T-helper 9 cell (primary cell): ENCODE measurements around the gene CFAP251.
"Not testable (repeated sequence)": the region's sequence is repeated elsewhere in the genome, so short reads cannot be mapped to it uniquely, and the experiment has no call there.

Source experiments
- DNase-seq: peaks from one replicate; pipeline ENCODE4 v3.0.0-alpha.2; 2020

Gene CFAP251

GRCh38 chr12:121911824-121912585 is 6.4 kb upstream of the CFAP251 start:
- DNase-seq = no peak

GRCh38 chr12:121915841-121916321 is 2.5 kb upstream of the CFAP251 start:
- DNase-seq = no peak

GRCh38 chr12:121916719-121917118 is 1.7 kb upstream of the CFAP251 start:
- DNase-seq = no peak

- DNase-seq = no peak
These were observed 267 bp downstream of the CFAP251 start for GRCh38 chr12:121918679-121919038.

- DNase-seq = no peak
These were observed 2.7 kb downstream of the CFAP251 start for GRCh38 chr12:121921066-121921465.

- no peak for DNase-seq
These were observed 6.9 kb downstream of the CFAP251 start for GRCh38 chr12:121925358-121925695.

GRCh38 chr12:121926874-121927706 is 8.7 kb downstream of the CFAP251 start:
- DNase-seq = no peak

- DNase-seq = no peak
These were observed 9.4 kb downstream of the CFAP251 start for GRCh38 chr12:121927813-121928212.

- not testable (repeated sequence) for DNase-seq
These were observed 11.2 kb downstream of the CFAP251 start for GRCh38 chr12:121929545-121929944.

- no peak for DNase-seq
These were observed 12.5 kb downstream of the CFAP251 start for GRCh38 chr12:121930862-121931261.

- no peak for DNase-seq
These were observed 13.8 kb downstream of the CFAP251 start for GRCh38 chr12:121932176-121932536.

GRCh38 chr12:121932914-121933521 is 14.6 kb downstream of the CFAP251 start:
- DNase-seq = no peak

GRCh38 chr12:121933522-121934308 is 15.3 kb downstream of the CFAP251 start:
- no peak for DNase-seq

- no peak for DNase-seq
These were observed 15.9 kb downstream of the CFAP251 start for GRCh38 chr12:121934309-121934664.

GRCh38 chr12:121937654-121938053 is 19.3 kb downstream of the CFAP251 start:
- DNase-seq = no peak

- DNase-seq = no peak
These were observed 20.8 kb downstream of the CFAP251 start for GRCh38 chr12:121939186-121939585.

GRCh38 chr12:121939992-121940766 is 21.8 kb downstream of the CFAP251 start:
- no peak for DNase-seq

GRCh38 chr12:121942145-121942718 is 23.8 kb downstream of the CFAP251 start:
- DNase-seq = no peak

GRCh38 chr12:121943926-121944325 is 25.5 kb downstream of the CFAP251 start:
- DNase-seq = no peak

- DNase-seq = no peak
These were observed 28.1 kb downstream of the CFAP251 start for GRCh38 chr12:121946313-121947025.

- no peak for DNase-seq
These were observed 29.6 kb downstream of the CFAP251 start for GRCh38 chr12:121947981-121948380.
